ENCODE data around the gene PDE4B.

- TF ChIP-seq CTCF (IDR thresholded peaks at IDR 0.05; ENCODE audit: low read length) (no peak), EZH2 (IDR thresholded peaks at IDR 0.05; ENCODE audit: borderline replicate concordance, low read length) (no peak)
These were observed 11.9 kb downstream of the PDE4B start for GRCh38 chr1:65804584-65804983.
